Testis (tissue), 2 donors: ENCODE measurements around the gene MSL3.

Experiments
- POLR2A ChIP-seq: fragments of 450-650 bp; IDR thresholded peaks from one replicate; pipeline ENCODE4 v1.6.1; 2017; ENCODE audit warnings: antibody characterized with exemption, mild to moderate bottlenecking, moderate library complexity
- TF ChIP-seq, protein P1 (sequence below), 3 experiments: fragments of 450-650 bp in 2 of 3; fragments of 200-600 bp in 1 of 3; sonication (generic) in 1 of 3; IDR thresholded peaks; one replicate each; pipeline ENCODE4 v1.5.1; 2016 to 2019; ENCODE audit warnings: antibody characterized with exemption in 3 of 3, mild to moderate bottlenecking in 2 of 3, moderate library complexity in 1 of 3

DNA sequence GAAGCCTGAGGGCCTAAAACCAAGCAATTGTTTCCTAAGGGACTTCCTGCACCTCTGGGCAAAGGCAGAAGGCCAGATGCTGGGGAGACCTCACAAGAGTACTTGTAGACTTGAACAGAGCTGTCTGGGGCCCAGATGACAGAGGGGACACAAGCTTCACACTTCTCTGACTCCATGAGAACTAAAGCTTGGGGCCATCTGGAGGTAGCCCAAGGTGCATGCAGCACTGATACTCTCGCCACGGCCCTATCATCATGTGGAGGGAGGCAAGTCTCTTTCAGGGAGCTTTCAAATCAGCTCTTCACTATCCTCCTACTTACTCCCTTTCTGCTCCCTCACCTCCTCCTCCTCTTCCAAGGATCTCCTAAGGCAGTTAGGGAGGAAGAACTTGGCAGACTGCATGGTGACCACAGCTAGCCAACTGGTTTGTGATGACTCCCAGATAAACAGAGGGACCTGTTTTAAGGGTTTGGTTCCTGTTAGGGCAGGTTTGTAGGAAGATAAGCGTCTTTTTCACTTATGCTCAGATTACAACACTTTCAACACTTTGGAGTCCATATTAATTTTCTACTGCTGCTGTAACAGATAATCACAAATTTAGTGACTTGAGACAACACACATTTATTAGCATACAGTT is 23.8 kb downstream of the MSL3 start:
- TF ChIP-seq POLR2A, result no peak
- TF ChIP-seq, protein P1, sequence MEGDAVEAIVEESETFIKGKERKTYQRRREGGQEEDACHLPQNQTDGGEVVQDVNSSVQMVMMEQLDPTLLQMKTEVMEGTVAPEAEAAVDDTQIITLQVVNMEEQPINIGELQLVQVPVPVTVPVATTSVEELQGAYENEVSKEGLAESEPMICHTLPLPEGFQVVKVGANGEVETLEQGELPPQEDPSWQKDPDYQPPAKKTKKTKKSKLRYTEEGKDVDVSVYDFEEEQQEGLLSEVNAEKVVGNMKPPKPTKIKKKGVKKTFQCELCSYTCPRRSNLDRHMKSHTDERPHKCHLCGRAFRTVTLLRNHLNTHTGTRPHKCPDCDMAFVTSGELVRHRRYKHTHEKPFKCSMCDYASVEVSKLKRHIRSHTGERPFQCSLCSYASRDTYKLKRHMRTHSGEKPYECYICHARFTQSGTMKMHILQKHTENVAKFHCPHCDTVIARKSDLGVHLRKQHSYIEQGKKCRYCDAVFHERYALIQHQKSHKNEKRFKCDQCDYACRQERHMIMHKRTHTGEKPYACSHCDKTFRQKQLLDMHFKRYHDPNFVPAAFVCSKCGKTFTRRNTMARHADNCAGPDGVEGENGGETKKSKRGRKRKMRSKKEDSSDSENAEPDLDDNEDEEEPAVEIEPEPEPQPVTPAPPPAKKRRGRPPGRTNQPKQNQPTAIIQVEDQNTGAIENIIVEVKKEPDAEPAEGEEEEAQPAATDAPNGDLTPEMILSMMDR (IDR thresholded peaks at IDR 0.05), result no peak
